Measurements from ENCODE around the gene ROPN1L. TPM values are rescaled to one million over a fixed set of nuclear protein-coding genes. Genes with fewer than 3 reads are reported as not detected.

Gene ROPN1L
- total RNA-seq, 4 donors from 2014 or later = 1.7 TPM; not detected in 3

DNA sequence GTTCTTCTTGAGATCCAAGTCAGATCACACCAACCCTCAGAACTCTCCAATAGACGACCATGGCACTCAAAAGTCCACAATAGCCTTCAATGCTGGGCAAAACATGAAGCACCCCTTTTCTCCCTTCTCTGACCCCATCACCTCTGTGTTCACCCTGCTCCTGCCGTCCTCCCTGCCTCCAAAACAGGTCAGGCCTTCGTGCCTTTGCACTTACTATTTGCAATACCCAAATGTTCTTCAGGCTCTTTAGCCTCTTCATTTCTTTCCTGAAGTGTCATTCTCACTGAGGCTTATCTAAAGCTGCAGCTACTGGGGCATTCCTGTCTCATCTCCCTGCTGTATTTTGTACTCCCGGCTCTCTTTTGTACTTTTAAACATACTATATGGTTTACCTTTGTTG, 2.0 kb upstream of the ROPN1L start:
- DNase-seq = no peak
- Histone ChIP-seq H3K27ac (no peak overlapping the region), H3K36me3 (peaks cover 0 to 23% (median 0%) of the 10 kb centered on the region in 3 donors), H3K27me3 (no peaks in the 10 kb centered on the region), H3K4me1 (peaks cover 0 to 18% (median under 1%) of the 10 kb centered on the region in 4 donors), H3K9me3 (no peaks in the 10 kb centered on the region), H3K4me3 (no peak overlapping the region)
- TF ChIP-seq POLR2A (IDR thresholded peaks at IDR 0.05) = no peak

DNA sequence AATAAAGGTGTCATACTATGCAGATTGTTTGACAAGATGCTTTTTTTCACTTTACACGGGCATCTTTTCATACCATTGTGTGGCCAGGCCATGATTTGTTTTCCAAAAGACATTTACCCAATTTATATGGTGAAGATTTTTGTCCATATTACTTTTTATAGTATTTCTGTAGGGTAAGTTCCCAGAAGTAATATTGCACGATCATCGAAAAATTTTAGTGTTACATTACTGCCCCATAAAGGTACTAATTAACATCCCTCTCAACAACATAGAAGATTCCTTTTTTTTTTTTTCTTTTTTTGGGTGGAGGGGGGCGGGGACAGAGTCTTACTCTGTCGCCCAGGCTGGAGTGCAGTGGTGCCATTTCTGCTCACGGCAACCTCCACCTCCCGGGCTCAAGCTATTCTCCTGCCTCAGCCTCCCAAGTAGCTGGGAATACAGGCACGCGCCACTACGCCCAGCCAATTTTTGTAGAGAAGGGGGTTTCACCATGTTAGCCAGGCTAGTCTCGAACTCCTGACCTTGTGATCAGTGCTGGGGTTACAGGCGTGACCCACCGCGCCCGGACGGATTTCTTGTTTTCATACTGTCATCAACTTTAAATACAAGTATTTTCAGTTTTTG, 1.2 kb upstream of the ROPN1L start:
- Histone ChIP-seq H3K27me3 (no peaks in the 10 kb centered on the region), H3K4me3 (peak overlapping the region in 3 of 4 donors; percentile 41 to 65 (median 55)), H3K36me3 (peaks cover 0 to 19% (median 0%) of the 10 kb centered on the region in 3 donors), H3K4me1 (peaks cover 0 to 21% (median 4%) of the 10 kb centered on the region in 4 donors), H3K9me3 (no peaks in the 10 kb centered on the region), H3K27ac (no peak overlapping the region)
- no peak for DNase-seq
- TF ChIP-seq POLR2A (IDR thresholded peaks at IDR 0.05) = no peak
- TF ChIP-seq, protein P1, sequence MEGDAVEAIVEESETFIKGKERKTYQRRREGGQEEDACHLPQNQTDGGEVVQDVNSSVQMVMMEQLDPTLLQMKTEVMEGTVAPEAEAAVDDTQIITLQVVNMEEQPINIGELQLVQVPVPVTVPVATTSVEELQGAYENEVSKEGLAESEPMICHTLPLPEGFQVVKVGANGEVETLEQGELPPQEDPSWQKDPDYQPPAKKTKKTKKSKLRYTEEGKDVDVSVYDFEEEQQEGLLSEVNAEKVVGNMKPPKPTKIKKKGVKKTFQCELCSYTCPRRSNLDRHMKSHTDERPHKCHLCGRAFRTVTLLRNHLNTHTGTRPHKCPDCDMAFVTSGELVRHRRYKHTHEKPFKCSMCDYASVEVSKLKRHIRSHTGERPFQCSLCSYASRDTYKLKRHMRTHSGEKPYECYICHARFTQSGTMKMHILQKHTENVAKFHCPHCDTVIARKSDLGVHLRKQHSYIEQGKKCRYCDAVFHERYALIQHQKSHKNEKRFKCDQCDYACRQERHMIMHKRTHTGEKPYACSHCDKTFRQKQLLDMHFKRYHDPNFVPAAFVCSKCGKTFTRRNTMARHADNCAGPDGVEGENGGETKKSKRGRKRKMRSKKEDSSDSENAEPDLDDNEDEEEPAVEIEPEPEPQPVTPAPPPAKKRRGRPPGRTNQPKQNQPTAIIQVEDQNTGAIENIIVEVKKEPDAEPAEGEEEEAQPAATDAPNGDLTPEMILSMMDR (IDR thresholded peaks at IDR 0.05) = no peak

DNA sequence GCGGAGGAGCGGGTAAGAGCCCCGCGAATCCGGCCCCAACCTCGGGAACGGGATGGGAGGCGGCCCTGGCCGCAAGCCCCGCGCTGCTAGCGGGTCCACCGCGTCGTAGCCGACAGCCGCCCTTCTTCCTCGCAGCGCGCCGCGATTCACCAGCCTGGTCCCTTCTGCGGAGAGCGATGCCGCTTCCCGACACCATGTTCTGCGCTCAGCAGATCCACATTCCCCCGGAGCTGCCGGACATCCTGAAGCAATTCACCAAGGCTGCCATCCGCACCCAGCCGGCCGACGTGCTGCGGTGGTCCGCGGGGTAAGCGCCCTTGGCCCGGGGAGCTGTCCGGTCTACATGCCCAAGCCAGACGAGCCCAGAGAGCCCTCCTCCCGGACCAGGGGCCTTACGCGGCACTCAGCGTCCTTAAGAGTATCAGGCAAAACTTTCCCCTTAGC, 335 bp downstream of the ROPN1L start:
- DNase-seq = no peak
- Histone ChIP-seq H3K4me1 (peaks cover 0 to 25% (median 6%) of the 10 kb centered on the region in 4 donors), H3K27me3 (no peaks in the 10 kb centered on the region), H3K4me3 (peak overlapping the region; percentile 41 to 75 (median 60)), H3K9me3 (no peaks in the 10 kb centered on the region), H3K27ac (peak overlapping the region in 3 of 4 donors; percentile 69 to 76 (median 73)), H3K36me3 (peaks cover 0 to 5% (median 0%) of the 10 kb centered on the region in 3 donors)
- TF ChIP-seq, protein P1 (IDR thresholded peaks at IDR 0.05) = no peak
- no peak for TF ChIP-seq POLR2A (IDR thresholded peaks at IDR 0.05)

DNA sequence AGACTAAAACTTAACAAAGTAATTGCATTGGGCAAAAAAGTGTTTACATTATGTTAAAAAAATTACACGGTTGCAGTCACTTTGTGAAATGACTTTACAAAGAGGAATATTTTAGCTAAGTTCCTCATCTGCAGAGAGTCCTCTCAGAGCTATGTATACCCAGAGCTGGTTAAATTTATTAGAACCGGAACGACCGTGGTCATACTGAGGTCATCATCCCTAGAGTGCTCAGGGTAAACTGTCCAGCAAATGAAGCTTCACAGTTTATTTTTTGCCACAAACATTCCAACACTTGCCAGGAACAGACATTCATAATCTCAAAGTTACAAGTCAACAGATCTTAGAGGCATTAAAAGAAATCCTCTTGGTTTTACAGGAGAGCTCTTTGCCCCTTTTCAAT, 897 bp downstream of the ROPN1L start:
- peaks cover 0 to 4% (median 0%) of the 10 kb centered on the region in 3 donors for H3K36me3 ChIP-seq
- H3K27me3 ChIP-seq = no peaks in the 10 kb centered on the region
- H3K4me1 ChIP-seq = peaks cover 0 to 25% (median 6%) of the 10 kb centered on the region in 4 donors
- peak overlapping the region in 1 of 4 donors; percentile 65 for H3K4me3 ChIP-seq
- TF ChIP-seq, protein P1 (IDR thresholded peaks at IDR 0.05) = no peak
- no peak for TF ChIP-seq POLR2A (IDR thresholded peaks at IDR 0.05)
- no peaks in the 10 kb centered on the region for H3K9me3 ChIP-seq
- no peak overlapping the region for H3K27ac ChIP-seq
- no peak for DNase-seq

DNA sequence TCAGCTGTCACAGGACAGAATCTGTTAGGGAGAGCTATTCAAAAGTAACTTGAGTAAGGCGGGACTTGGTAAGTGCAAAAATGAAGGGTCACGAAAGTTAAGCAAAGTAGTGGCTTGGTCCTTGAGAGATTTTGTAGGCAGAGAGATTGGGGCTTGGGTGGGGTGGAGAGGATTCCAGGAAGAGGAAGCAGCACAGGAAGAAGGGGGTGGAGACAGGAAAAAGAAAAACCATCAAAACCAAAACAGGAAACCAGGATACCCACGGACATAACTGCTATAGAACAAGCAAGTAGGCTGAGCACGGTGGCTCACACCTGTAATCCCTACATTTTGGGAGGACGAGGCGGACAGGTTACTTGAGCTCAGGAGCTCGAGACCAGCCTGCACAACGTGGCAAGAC, 3.7 kb downstream of the ROPN1L start:
- Histone ChIP-seq H3K27me3 (no peaks in the 10 kb centered on the region), H3K36me3 (no peaks in the 10 kb centered on the region), H3K4me3 (no peak overlapping the region), H3K9me3 (no peaks in the 10 kb centered on the region), H3K4me1 (peaks cover 0 to 25% (median 6%) of the 10 kb centered on the region in 4 donors), H3K27ac (no peak overlapping the region)
- no peak for TF ChIP-seq POLR2A (IDR thresholded peaks at IDR 0.05)
- TF ChIP-seq, protein P1 (IDR thresholded peaks at IDR 0.05) = no peak
- DNase-seq = no peak

DNA sequence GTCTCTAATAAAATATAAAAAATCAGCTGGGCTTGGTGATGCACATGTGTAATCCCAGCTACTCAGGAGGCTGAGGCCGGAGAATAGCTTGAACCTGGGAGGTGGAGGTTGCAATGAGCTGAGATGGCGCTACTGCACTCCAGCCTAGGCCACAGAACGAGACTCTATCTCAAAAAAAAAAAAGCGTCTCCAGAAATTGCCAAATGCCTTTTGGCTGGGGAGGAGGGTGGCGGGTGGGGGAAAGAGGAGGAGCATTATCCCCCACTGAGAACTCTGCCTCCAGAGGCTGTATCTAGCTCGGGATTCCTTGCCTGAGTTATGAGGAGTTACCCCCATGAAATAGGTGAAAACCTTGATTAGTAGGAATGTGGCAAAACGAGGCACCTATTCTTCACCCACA, 4.8 kb downstream of the ROPN1L start:
- H3K4me3 ChIP-seq = no peak overlapping the region
- peaks cover 0 to 13% (median 6%) of the 10 kb centered on the region in 4 donors for H3K4me1 ChIP-seq
- H3K27me3 ChIP-seq = no peaks in the 10 kb centered on the region
- no peak overlapping the region for H3K27ac ChIP-seq
- no peak for TF ChIP-seq POLR2A (IDR thresholded peaks at IDR 0.05)
- TF ChIP-seq, protein P1 (IDR thresholded peaks at IDR 0.05) = no peak
- no peaks in the 10 kb centered on the region for H3K9me3 ChIP-seq
- H3K36me3 ChIP-seq = no peaks in the 10 kb centered on the region
- no peak for DNase-seq
